OCI-LY3 (cell line): ENCODE data around the gene LHFPL6.

Experiments
- H2AFZ ChIP-seq: fragments of 200-600, 300-600 bp; shearing (Covaris generic); 2 replicates; pipeline ENCODE4 v1.6.0; 2014; ENCODE audit warnings: antibody characterized with exemption, low read depth, low read length
- H3K27ac ChIP-seq: fragments of 200-600, 300-600 bp; sonication (generic); 2 replicates; pipeline ENCODE4 v1.5.1; 2014; ENCODE audit warnings: mild to moderate bottlenecking, low read length, moderate library complexity, mixed read lengths
- H3K27me3 ChIP-seq: fragments of 200-600, 300-600 bp; sonication (generic); 2 replicates; pipeline ENCODE4 v1.6.1; 2014; ENCODE audit warnings: low read depth, low read length, mixed read lengths
- H3K36me3 ChIP-seq: fragments of 200-600, 300-600 bp; sonication (generic); replicated peaks from 2 replicates; pipeline ENCODE3; 2014; ENCODE audit warnings: low read depth, low read length, mixed read lengths
- H3K4me1 ChIP-seq: fragments of 300-600, 200-600 bp; sonication (generic); 2 replicates; pipeline ENCODE4 v1.6.1; 2014; ENCODE audit warnings: low read length, mixed read lengths
- H3K4me2 ChIP-seq: fragments of 200-600, 300-600 bp; sonication (generic); 2 replicates; pipeline ENCODE4 v1.6.1; 2014; ENCODE audit warnings: low read length, mixed read lengths
- H3K4me3 ChIP-seq: fragments of 300-600, 200-600 bp; sonication (generic); 2 replicates; pipeline ENCODE4 v1.5.1; 2014; ENCODE audit warnings: antibody characterized with exemption, mild to moderate bottlenecking, low read length, moderate library complexity
- H3K79me2 ChIP-seq: fragments of 300-600, 200-600 bp; shearing (Covaris generic); 2 replicates; pipeline ENCODE4 v1.6.1; 2014; ENCODE audit warnings: mild to moderate bottlenecking, low read length, mixed read lengths
- H3K9ac ChIP-seq: fragments of 300-600, 200-600 bp; shearing (Covaris generic); 2 replicates; pipeline ENCODE4 v1.6.0; 2014; ENCODE audit warnings: mild to moderate bottlenecking, low read length, moderate library complexity
- H3K9me3 ChIP-seq: fragments of 200-600, 300-600 bp; shearing (Covaris generic); 2 replicates; pipeline ENCODE4 v1.6.1; 2014; ENCODE audit warnings: low read length, mixed read lengths; ENCODE audit not compliant: insufficient read depth
- H4K20me1 ChIP-seq: fragments of 200-600, 300-600 bp; sonication (generic); 2 replicates; pipeline ENCODE4 v1.6.1; 2016; ENCODE audit warnings: low read length, mixed read lengths; ENCODE audit not compliant: insufficient read depth
- CTCF ChIP-seq: fragments of 200-600, 300-600 bp; sonication (generic); IDR thresholded peaks from 2 replicates; pipeline ENCODE4 v1.5.1; 2014; ENCODE audit warnings: antibody characterized with exemption, low read length, low read depth
- EZH2phosphoT487 ChIP-seq: fragments of 200-600 bp; shearing (Covaris generic); IDR thresholded peaks from 2 replicates; pipeline ENCODE4 v1.6.1; 2018; ENCODE audit warnings: antibody characterized with exemption, mixed run types, low read depth

Gene LHFPL6

GRCh38 chr13:39602614-39603366 lies at the start of gene LHFPL6:
TSS of gene LHFPL6 (minus strand) at chr13:39603193.
- Histone ChIP-seq H3K9me3 (no peaks in the 10 kb centered on the region), H3K27ac (peak within 1 kb of the TSS; percentile 36), H3K4me2 (peak within 1 kb of the TSS; percentile 91), H3K27me3 (no peaks in the 10 kb centered on the region), H3K4me1 (peaks cover 31% of the 10 kb centered on the region), H4K20me1 (no peaks in the 10 kb centered on the region), H3K36me3 (peaks cover 21% of the 10 kb centered on the region), H3K4me3 (peak within 1 kb of the TSS; percentile 85), H3K9ac (peak within 1 kb of the TSS; percentile 84), H2AFZ (peak within 1 kb of the TSS; percentile 81), H3K79me2 (peaks cover 35% of the 10 kb centered on the region)
- TF ChIP-seq CTCF (peak; percentile 57), EZH2phosphoT487 (no peak)

- Histone ChIP-seq H3K27ac (no peak overlapping the region), H3K4me2 (no peak overlapping the region), H3K9me3 (no peaks in the 10 kb centered on the region), H3K79me2 (no peaks in the 10 kb centered on the region), H3K4me3 (no peak overlapping the region), H2AFZ (no peak overlapping the region), H4K20me1 (no peaks in the 10 kb centered on the region), H3K36me3 (no peaks in the 10 kb centered on the region), H3K27me3 (no peaks in the 10 kb centered on the region), H3K9ac (no peak overlapping the region), H3K4me1 (no peaks in the 10 kb centered on the region)
- TF ChIP-seq CTCF (no peak), EZH2phosphoT487 (no peak)
These were observed 43.1 kb upstream of the LHFPL6 start for GRCh38 chr13:39646122-39646521.

- Histone ChIP-seq H3K36me3 (no peaks in the 10 kb centered on the region), H3K27ac (no peak overlapping the region), H4K20me1 (no peaks in the 10 kb centered on the region), H2AFZ (no peak overlapping the region), H3K9ac (no peak overlapping the region), H3K9me3 (no peaks in the 10 kb centered on the region), H3K4me1 (no peaks in the 10 kb centered on the region), H3K4me2 (no peak overlapping the region), H3K4me3 (no peak overlapping the region), H3K79me2 (no peaks in the 10 kb centered on the region), H3K27me3 (no peaks in the 10 kb centered on the region)
- TF ChIP-seq EZH2phosphoT487 (no peak), CTCF (no peak)
These were observed 38.7 kb upstream of the LHFPL6 start for GRCh38 chr13:39641645-39642044.

GRCh38 chr13:39637890-39638289 lies 34.9 kb upstream of the LHFPL6 start:
- Histone ChIP-seq H3K79me2 (no peaks in the 10 kb centered on the region), H3K9me3 (no peaks in the 10 kb centered on the region), H3K4me1 (no peaks in the 10 kb centered on the region), H3K27ac (no peak overlapping the region), H3K4me2 (no peak overlapping the region), H2AFZ (no peak overlapping the region), H3K36me3 (no peaks in the 10 kb centered on the region), H3K27me3 (no peaks in the 10 kb centered on the region), H3K4me3 (no peak overlapping the region), H3K9ac (no peak overlapping the region), H4K20me1 (no peaks in the 10 kb centered on the region)
- no peak for TF ChIP-seq CTCF
- no peak for TF ChIP-seq EZH2phosphoT487
